GM19023 (cell line): ENCODE measurements around the gene ADAMTS16.

Source experiments
- ATAC-seq: cut with Tn5 transposase; IDR thresholded peaks from one replicate; pipeline ENCODE4 v1.9.1; 2021; ENCODE audit warnings: mild to moderate bottlenecking, moderate library complexity; ENCODE audit not compliant: unreplicated experiment

The ADAMTS16 gene

GRCh38 chr5:5141339-5141599, 1.1 kb downstream of the ADAMTS16 start:
- ATAC-seq: no peak

DNA sequence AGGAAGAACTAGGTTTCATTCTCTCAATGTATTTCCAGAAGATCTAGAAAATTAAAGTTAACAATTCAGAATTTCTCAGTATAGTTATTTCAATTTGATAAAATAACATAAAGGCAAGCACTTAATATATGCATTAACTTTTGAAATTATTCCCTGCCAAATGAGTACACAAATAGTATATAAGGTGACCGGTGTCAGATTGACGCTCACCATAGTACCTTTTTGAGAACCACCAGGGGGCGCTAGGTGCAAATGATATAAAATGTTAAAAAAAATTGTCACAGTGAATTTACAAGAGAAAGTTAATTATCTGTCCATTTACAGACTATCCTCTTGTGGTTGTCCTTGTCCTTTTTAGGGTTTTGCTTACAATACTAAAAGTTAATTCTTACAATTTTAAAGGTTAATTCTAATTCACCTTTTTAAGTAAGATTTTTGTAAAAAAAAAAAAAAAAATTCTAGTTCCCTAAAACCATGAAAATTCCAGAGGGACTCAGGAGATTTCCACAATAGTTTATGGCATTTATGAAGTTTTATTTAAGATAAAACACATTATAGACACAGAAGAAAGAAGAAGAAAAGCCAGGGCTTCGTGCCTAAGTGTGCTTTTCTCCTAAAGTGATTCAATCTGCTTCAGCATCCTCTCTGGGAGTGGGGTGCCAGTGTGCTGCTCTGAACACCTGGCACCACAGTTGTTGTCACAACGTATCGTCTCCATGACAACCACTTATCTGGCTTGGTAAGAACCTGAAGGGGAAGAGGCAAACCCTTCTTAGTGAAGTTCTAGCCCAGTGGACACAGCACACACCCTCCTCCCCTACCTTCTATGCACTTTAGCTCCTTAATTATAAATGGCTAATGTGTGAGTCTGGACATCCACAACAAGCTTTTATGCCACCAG, 1.7 kb downstream of the ADAMTS16 start:
- ATAC-seq: peak; percentile 55

DNA sequence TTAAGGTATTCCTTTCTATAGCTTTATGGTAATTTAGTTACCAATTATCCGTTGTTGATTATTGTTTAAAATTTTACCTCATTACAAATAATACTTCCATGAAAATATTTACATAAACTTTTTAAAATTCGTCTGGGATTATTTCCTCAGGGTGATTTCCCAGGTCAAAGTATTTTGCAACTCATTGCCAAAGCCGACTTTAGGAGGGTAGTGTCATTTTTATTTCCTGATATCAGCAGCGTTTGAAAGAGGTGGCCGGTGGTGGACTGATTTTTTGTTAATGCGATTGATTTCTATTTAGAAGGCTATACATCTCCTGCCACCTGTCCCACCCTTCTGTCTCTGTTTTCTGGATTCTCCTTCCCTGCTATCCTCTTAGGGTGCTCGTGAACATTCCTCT, 4.3 kb downstream of the ADAMTS16 start:
- no peak for ATAC-seq

GRCh38 chr5:5145651-5146529, 5.8 kb downstream of the ADAMTS16 start:
- no peak for ATAC-seq

DNA sequence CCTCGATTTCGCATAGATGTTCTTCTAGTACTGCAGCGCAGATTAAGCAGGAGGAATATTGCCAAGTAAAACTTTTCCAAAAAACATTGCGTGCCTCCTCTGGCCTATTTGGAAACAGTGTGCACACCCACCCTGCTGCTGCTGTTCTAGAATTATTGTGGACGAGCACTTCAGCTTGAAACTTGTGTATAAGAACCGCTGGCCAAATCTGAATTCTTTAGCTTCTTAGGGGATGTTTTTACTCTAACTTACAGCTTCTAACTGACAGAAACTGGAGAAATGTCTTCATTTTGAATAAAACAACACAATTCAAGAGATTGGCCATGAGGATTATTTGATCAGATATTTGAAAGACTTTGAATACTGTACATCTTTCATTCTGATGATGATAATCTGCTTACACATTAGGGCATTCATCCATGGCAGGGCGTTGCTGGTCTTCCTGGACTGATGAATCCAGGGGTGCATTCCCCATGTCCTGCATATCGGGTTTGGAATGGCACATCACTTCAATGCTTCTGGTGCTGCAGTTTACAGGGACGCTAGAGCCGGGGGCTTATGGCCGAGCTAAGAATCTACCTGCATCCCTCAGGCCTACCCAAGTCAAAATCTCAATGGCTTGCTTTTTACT, 6.5 kb downstream of the ADAMTS16 start:
- ATAC-seq: no peak

GRCh38 chr5:5149154-5149553, 9.0 kb downstream of the ADAMTS16 start:
- ATAC-seq: no peak

DNA sequence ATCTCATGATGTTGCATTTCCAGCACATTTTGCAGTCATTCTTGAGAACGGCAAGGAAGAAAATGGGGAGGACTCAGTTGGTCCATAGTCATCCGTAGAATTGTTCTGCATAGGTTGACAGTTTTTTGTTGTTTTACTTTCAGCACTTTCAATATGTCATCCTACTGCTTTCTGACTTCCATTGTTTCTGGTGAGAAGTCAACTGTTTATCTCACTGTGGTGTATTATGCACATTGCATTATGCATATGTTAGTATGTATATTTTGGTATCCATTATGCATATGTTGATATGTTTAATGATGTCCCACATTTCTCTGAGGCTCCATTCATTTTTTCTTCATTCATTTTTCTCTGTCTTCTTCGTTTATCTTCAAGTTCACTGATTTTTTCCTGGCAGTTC, 10.5 kb downstream of the ADAMTS16 start:
- ATAC-seq: no peak

GRCh38 chr5:5154733-5155132, 14.6 kb downstream of the ADAMTS16 start:
- ATAC-seq: no peak

GRCh38 chr5:5155617-5156016, 15.5 kb downstream of the ADAMTS16 start:
- ATAC-seq: no peak

- ATAC-seq: no peak
Observed at GRCh38 chr5:5156471-5157082, 16.4 kb downstream of the ADAMTS16 start.

DNA sequence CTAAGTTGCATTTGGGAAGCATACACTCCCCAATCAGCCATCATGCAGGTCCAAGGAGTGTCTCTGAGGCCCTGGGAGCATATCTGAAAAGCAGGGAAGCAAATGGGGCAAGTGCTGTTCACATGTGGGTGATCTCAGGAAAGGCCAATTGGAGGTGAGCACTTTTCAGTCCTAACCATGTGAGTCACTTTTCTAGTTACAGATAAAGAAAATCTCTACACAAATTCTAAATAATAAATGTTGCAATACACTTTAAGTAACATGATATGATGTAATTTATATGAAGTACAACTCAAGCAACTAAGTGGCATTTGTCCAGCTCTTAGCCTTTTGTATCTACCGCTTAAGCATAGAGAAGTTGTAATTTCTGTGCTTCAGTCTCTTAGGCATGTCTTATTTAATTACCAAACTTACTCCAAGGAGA, 18.4 kb downstream of the ADAMTS16 start:
- ATAC-seq: no peak

GRCh38 chr5:5159282-5160103, 19.4 kb downstream of the ADAMTS16 start:
- no peak for ATAC-seq

DNA sequence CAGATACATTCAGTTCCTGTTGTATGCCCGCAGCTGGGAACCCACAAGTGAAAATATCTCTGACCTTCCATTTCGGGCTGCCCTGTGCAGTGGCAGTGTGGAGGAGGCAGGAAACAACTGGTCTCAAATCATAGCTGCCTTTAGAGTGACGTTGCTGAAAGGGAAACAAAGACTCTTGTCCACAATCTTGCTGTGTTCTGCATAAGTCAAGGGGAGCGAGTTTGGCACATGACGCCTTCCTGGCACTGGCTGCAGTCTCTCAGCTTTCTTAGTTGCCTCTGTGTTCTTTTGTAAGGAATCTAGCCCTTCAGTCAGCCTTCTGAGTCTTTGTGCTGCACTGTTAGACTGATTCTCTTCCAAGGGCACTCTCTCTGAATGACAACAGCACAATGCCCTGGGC, 24.0 kb downstream of the ADAMTS16 start:
- no peak for ATAC-seq

DNA sequence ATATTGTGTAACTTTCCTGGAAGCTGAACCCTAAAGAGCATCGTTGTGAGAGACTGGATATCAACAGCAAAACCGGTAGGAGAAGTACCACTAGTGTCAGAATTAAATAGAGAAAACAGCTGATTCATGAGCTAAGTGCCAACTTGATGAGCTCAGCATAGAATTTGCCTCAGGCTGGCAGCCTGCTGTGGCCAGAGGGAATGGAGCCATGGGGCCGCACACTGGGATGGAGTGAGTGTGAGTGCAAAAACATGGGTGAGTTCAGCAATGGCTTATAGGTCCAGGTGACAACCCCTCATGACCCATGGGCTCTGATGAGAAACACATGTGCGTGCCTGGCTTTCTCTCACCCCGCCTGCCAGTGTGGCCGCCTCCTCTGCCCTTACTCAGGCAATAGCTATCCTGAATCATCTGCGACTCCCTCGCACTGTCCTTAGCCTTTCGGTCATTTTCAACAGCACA, 25.4 kb downstream of the ADAMTS16 start:
- ATAC-seq: no peak

DNA sequence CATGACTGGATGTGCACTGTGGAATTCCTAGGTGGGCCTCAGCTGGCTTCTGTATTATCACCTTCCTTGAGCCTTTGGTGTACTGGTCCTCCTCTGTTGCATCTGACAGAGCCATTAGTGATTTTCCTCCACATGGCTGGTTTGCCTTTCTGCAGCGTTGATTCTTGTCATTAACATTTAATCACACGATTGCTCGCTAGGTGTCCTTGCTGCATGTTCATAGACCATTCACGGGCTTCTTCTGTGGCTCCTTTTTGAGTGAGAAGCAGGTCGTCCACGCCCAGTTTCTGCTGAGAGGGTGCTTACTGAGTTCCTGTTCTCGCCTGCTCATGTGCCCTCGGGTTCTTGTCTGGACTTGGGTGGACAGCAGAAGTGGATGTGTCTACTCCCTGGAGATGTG, 29.3 kb downstream of the ADAMTS16 start:
- no peak for ATAC-seq

GRCh38 chr5:5178136-5178535, 38.0 kb downstream of the ADAMTS16 start:
- ATAC-seq: no peak

GRCh38 chr5:5178580-5178979, 38.5 kb downstream of the ADAMTS16 start:
- no peak for ATAC-seq

DNA sequence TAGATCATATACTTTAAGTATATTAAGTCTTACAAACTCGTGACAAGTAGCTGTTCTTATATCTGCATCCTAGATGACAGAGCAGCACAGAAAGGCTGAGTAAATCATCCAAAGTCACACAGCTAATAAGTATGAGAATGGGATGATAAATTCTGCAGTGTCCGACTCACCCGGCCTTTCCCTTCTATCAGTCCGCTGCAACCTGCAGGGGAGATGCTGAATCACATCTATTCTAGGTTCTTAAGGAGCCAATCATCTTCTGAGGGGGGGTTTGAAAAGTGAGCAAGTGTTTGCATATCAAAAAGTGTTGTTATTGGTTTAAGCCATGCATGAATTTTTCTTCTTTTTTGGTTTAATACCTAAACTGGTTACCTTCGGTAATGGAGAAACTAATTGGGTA, 38.9 kb downstream of the ADAMTS16 start:
- no peak for ATAC-seq

DNA sequence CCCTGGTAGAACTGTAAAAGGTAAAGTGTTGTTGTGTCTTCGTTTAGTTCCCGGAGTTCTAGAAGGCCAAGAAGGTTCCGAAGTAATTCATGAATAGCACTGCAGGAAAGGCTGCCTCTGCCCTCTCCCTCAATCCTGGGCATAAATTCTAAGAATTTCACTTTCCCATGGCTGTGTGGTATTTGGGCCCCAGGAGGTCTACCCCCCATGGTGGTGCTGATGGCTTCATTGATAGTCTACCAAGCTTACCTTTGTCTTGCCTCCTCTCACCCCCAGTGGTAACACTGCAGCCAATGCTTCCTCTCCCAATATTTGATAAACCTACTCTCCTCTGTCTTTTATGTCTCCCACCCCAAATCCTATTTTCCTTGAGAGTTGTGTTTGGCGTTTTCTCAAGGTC, 39.5 kb downstream of the ADAMTS16 start:
- ATAC-seq: no peak

GRCh38 chr5:5181650-5182324, 41.7 kb downstream of the ADAMTS16 start:
- no peak for ATAC-seq
